DOHH2 (cell line): ENCODE results near the gene FNDC3B.

ENCODE experiments used
- H3F3A ChIP-seq: fragments of 200-600 bp; sonication (generic), shearing (Covaris generic); 2 replicates; pipeline ENCODE4 v1.6.0; 2016; ENCODE audit warnings: antibody characterized with exemption, mild to moderate bottlenecking; ENCODE audit not compliant: control insufficient read depth, insufficient read depth
- H3K27ac ChIP-seq: fragments of 200-600 bp; sonication (generic); 2 replicates; pipeline ENCODE4 v1.5.1; 2014; ENCODE audit warnings: low read depth, mild to moderate bottlenecking, low read length, moderate library complexity
- H3K27me3 ChIP-seq: fragments of 200-600 bp; sonication (generic); 2 replicates; pipeline ENCODE4 v1.6.1; 2014; ENCODE audit warnings: mild to moderate bottlenecking, low read length, mixed read lengths; ENCODE audit not compliant: control insufficient read depth
- H3K36me3 ChIP-seq: fragments of 200-600 bp; sonication (generic); 2 replicates; pipeline ENCODE4 v1.6.1; 2014; ENCODE audit warnings: mild to moderate bottlenecking, low read length, moderate library complexity, mixed read lengths; ENCODE audit not compliant: control insufficient read depth
- H3K4me1 ChIP-seq: fragments of 200-600 bp; sonication (generic); 2 replicates; pipeline ENCODE4 v1.6.1; 2014; ENCODE audit warnings: mild to moderate bottlenecking, low read length, mixed read lengths; ENCODE audit not compliant: control insufficient read depth
- H3K4me2 ChIP-seq: fragments of 200-600 bp; sonication (generic); 2 replicates; pipeline ENCODE4 v1.6.0; 2014; ENCODE audit warnings: mild to moderate bottlenecking, low read length, moderate library complexity
- H3K4me3 ChIP-seq: fragments of 200-600 bp; sonication (generic); 2 replicates; pipeline ENCODE4 v1.5.1; 2014; ENCODE audit warnings: mild to moderate bottlenecking, low read length, mixed read lengths
- H3K79me2 ChIP-seq: fragments of 200-600 bp; sonication (generic); 2 replicates; pipeline ENCODE4 v1.6.1; 2014; ENCODE audit warnings: mild to moderate bottlenecking, low read length, mixed read lengths; ENCODE audit not compliant: control insufficient read depth
- H3K9me2 ChIP-seq: fragments of 200-600 bp; sonication (generic); replicated peaks from 2 replicates; pipeline ENCODE4 v1.6.1; 2014; ENCODE audit warnings: mild to moderate bottlenecking, low read length, mixed read lengths; ENCODE audit not compliant: control insufficient read depth
- H3K9me3 ChIP-seq: fragments of 200-600 bp; sonication (generic); 2 replicates; pipeline ENCODE4 v1.6.1; 2014; ENCODE audit warnings: antibody characterized with exemption, low read length, mixed read lengths; ENCODE audit not compliant: control insufficient read depth, insufficient read depth
- H4K20me1 ChIP-seq: fragments of 200-600 bp; sonication (generic); 2 replicates; pipeline ENCODE4 v1.6.0; 2014; ENCODE audit warnings: low read depth, mild to moderate bottlenecking, antibody characterized with exemption, low read length, moderate library complexity; ENCODE audit not compliant: control insufficient read depth, insufficient read depth
- CTCF ChIP-seq: fragments of 200-600 bp; sonication (generic); IDR thresholded peaks from one replicate; pipeline ENCODE4 v1.5.1; 2014; ENCODE audit warnings: antibody characterized with exemption, mild to moderate bottlenecking, low read depth, low read length; ENCODE audit not compliant: poor library complexity, severe bottlenecking
- EZH2phosphoT487 ChIP-seq: fragments of 200-600 bp; sonication (generic); IDR thresholded peaks from 2 replicates; pipeline ENCODE4 v1.6.1; 2017; ENCODE audit warnings: borderline replicate concordance, mild to moderate bottlenecking, antibody characterized with exemption, low read length, moderate library complexity, mixed read lengths

FNDC3B gene

GRCh38 chr3:172388412-172389078 is 349.2 kb downstream of the FNDC3B start:
- H3K79me2 ChIP-seq, result no peaks in the 10 kb centered on the region
- no peaks in the 10 kb centered on the region for H3K36me3 ChIP-seq
- no peak overlapping the region for H3K4me2 ChIP-seq
- no peak overlapping the region for H3K4me3 ChIP-seq
- TF ChIP-seq CTCF, result no peak
- TF ChIP-seq EZH2phosphoT487, result no peak
- H3K4me1 ChIP-seq, result no peaks in the 10 kb centered on the region
- no peaks in the 10 kb centered on the region for H3K9me3 ChIP-seq
- no peaks in the 10 kb centered on the region for H3K9me2 ChIP-seq
- H4K20me1 ChIP-seq, result no peaks in the 10 kb centered on the region
- no peaks in the 10 kb centered on the region for H3F3A ChIP-seq
- no peak overlapping the region for H3K27ac ChIP-seq
- H3K27me3 ChIP-seq, result no peaks in the 10 kb centered on the region

DNA sequence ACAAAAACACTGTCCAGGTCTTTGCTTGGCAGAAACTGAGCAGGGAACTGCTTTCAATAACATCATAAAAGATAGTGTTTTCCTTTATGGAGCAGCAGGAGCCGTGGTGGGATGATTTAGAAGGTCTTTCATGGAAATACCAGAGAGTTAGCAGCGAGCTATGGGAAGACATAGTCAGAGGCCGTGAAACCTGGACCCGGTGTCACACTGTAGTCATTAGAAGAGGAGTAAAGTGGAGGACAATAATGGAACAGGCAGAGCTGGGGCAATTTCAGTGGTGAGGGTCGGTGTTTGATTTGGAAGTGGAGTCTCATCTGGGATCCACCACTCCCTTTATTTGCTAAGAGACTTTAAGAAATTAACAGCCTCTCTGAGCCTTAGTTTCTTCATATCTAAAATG is 351.4 kb downstream of the FNDC3B start:
- Histone ChIP-seq H3K27ac (no peak overlapping the region), H3K79me2 (no peaks in the 10 kb centered on the region), H3K27me3 (no peaks in the 10 kb centered on the region), H3K4me3 (no peak overlapping the region), H4K20me1 (no peaks in the 10 kb centered on the region), H3K4me1 (no peaks in the 10 kb centered on the region), H3K9me2 (no peaks in the 10 kb centered on the region), H3K9me3 (no peaks in the 10 kb centered on the region), H3K36me3 (no peaks in the 10 kb centered on the region), H3F3A (no peaks in the 10 kb centered on the region), H3K4me2 (no peak overlapping the region)
- TF ChIP-seq CTCF (no peak), EZH2phosphoT487 (no peak)

DNA sequence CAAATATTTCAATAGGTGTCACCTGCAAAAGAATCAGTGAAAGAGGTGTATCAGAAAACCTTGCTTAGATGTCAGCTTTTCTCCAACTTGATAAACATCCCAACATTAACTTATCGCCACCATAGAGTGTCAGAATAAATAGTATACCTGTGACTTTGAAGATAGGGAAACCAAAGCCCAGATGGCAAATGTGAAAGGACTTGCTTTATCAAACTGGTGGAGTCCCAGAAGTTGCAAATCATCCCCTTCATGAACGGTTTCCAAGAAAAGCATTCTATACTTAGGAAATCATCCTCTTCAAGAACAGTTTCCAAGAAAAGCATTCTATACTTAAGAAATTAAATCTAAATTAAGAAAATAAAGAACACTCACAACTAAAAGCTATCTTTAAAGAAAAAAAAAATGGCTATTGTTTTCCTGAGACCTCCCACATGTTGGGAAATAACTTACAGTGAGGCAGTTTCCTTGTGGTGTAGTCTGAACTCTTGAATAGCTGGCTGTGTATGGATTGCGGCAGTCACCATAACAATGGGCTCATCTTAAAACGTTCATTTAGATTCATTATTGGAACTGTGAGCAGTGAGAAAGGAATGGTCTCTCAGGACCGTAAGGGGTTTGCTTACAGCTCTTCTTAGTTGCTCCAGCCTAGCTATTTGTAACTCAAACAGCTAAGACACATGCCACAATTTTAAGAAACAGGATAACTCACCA is 352.4 kb downstream of the FNDC3B start:
- H3K4me2 ChIP-seq, result no peak overlapping the region
- no peaks in the 10 kb centered on the region for H3F3A ChIP-seq
- H3K79me2 ChIP-seq, result no peaks in the 10 kb centered on the region
- TF ChIP-seq CTCF, result no peak
- no peak for TF ChIP-seq EZH2phosphoT487
- no peaks in the 10 kb centered on the region for H3K9me2 ChIP-seq
- no peaks in the 10 kb centered on the region for H3K4me1 ChIP-seq
- H3K4me3 ChIP-seq, result no peak overlapping the region
- no peaks in the 10 kb centered on the region for H3K36me3 ChIP-seq
- no peak overlapping the region for H3K27ac ChIP-seq
- H4K20me1 ChIP-seq, result no peaks in the 10 kb centered on the region
- H3K9me3 ChIP-seq, result no peaks in the 10 kb centered on the region
- no peaks in the 10 kb centered on the region for H3K27me3 ChIP-seq
